Spleen (tissue), 11 donors: ENCODE results near the gene SEC16A. TPM values are rescaled to one million over a fixed set of nuclear protein-coding genes. Genes with fewer than 3 reads are reported as not detected.

ENCODE experiments used
- DNase-seq: peaks from one replicate; pipeline ENCODE4 v3.0.0-alpha.2; 2020
- H3K27ac ChIP-seq, 8 donors: fragments of 200-600 bp; sonication (generic) in 7 of 8; 1 replicate in 4 of 8; 2 replicates in 4 of 8; pipeline versions ENCODE4 v1.5.0 to v1.8.0; 2016 to 2021; ENCODE audit warnings: inconsistent platforms in 4 of 8, mild to moderate bottlenecking in 4 of 8, moderate library complexity in 1 of 8
- H3K27me3 ChIP-seq, 7 donors: fragments of 200-600 bp; sonication (generic) in 6 of 7; replicated peaks in 1 of 7; 1 replicate in 4 of 7; 2 replicates in 3 of 7; pipeline versions ENCODE4 v1.5.0 to v1.8.0; 2016 to 2021; ENCODE audit warnings: inconsistent platforms in 3 of 7, mild to moderate bottlenecking in 1 of 7
- H3K36me3 ChIP-seq, 6 donors: fragments of 200-600 bp; sonication (generic) in 5 of 6; 1 replicate in 4 of 6; 2 replicates in 2 of 6; pipeline versions ENCODE4 v1.5.0 to v1.8.0; 2016 to 2021; ENCODE audit warnings: inconsistent platforms in 2 of 6
- H3K4me1 ChIP-seq, 6 donors: fragments of 200-600 bp; sonication (generic) in 5 of 6; 1 replicate in 3 of 6; 2 replicates in 3 of 6; pipeline versions ENCODE4 v1.5.0 to v1.8.0; 2016 to 2021; ENCODE audit warnings: inconsistent platforms in 3 of 6
- H3K4me3 ChIP-seq, 8 donors: fragments of 200-600 bp; sonication (generic) in 7 of 8; 1 replicate in 4 of 8; 2 replicates in 4 of 8; pipeline versions ENCODE4 v1.5.0 to v1.8.0; 2016 to 2021; ENCODE audit warnings: inconsistent platforms in 4 of 8, mild to moderate bottlenecking in 4 of 8, moderate library complexity in 2 of 8
- H3K9me3 ChIP-seq, 8 donors: fragments of 200-600 bp; sonication (generic) in 7 of 8; 1 replicate in 4 of 8; 2 replicates in 4 of 8; pipeline versions ENCODE4 v1.5.0 to v1.8.0; 2016 to 2021; ENCODE audit warnings: inconsistent platforms in 4 of 8
- POLR2A ChIP-seq, 3 donors: fragments of 450-650 bp; IDR thresholded peaks; one replicate each; pipeline ENCODE4 v1.5.1; 2017; ENCODE audit warnings: antibody characterized with exemption in 3 of 3, mild to moderate bottlenecking in 1 of 3
- POLR2AphosphoS5 ChIP-seq, 3 donors: sonication (generic); formaldehyde crosslinking; IDR thresholded peaks; one replicate each; pipeline ENCODE4 v1.5.1; 2017; ENCODE audit warnings: antibody characterized with exemption in 3 of 3
- WGBS, 5 donors: extraction: QIAGEN DNeasy Blood & Tissue Kit in 3 of 5; methylation state at CpG; one replicate each; pipeline versions ENCODE4 v1.1.5 to v1.1.7; 2013 to 2018; 5-methylcytosine and 5-hydroxymethylcytosine counted together
- intact Hi-C: fragments of 100-400 bp; cut with DNase I; formaldehyde crosslinking; loops from one replicate; pipeline ENCODE4 v1.15.0; 2023; ENCODE audit warnings: low total_unique reads
- polyA plus RNA-seq, 3 donors: library from polyadenylated mRNA; stranded (reverse); fragments of 200-250 nt; gene quantifications; one replicate each; pipeline ENCODE4 v1.2.1, GENCODE V29; 2013
- total RNA-seq, 7 donors: library from RNA; depleted of rRNA in 3 of 7; stranded (reverse); fragments of >200 nt in 3 of 7; fragmentation: NEBNext Ultra II Directional in 4 of 7; extraction: Animal tissue kit (Norgen Biotek cat#: 25700) in 4 of 7; gene quantifications; one replicate each; pipeline versions ENCODE4 v1.1.0 to v1.2.1, GENCODE V29; 2016 to 2021
- TF ChIP-seq, protein P1 (sequence below), 11 experiments: fragments of 200-600 bp in 7 of 11; fragments of 450-650 bp in 4 of 11; sonication (generic) in 4 of 11; IDR thresholded peaks in 8 of 11; conservative IDR thresholded peaks in 3 of 11; 1 replicate in 7 of 11; 2 replicates in 4 of 11; pipeline versions ENCODE4 v1.4.0 to v1.8.0; 2016 to 2021; ENCODE audit warnings: antibody characterized with exemption in 11 of 11, inconsistent platforms in 4 of 11, mild to moderate bottlenecking in 1 of 11
- donor health status: healthy with polysubstance abuse.
- donor health status: DM: no; HTN: no; CAD: no; lungs with moderate emphysema.
- donor health status: DM: no; HTN: no; CAD: no.
- donor health status: Bipolar disorder and iron deficiency.
- donor health status: healthy.
- donor health status: DM: no; HTN: no; CAD: no.
- donor health status: DM: yes; HTN: yes; CAD: no.

SEC16A gene
- total and polyA plus RNA-seq, 10 donors: 35.0 to 92.1 (median 75.1) TPM

DNA sequence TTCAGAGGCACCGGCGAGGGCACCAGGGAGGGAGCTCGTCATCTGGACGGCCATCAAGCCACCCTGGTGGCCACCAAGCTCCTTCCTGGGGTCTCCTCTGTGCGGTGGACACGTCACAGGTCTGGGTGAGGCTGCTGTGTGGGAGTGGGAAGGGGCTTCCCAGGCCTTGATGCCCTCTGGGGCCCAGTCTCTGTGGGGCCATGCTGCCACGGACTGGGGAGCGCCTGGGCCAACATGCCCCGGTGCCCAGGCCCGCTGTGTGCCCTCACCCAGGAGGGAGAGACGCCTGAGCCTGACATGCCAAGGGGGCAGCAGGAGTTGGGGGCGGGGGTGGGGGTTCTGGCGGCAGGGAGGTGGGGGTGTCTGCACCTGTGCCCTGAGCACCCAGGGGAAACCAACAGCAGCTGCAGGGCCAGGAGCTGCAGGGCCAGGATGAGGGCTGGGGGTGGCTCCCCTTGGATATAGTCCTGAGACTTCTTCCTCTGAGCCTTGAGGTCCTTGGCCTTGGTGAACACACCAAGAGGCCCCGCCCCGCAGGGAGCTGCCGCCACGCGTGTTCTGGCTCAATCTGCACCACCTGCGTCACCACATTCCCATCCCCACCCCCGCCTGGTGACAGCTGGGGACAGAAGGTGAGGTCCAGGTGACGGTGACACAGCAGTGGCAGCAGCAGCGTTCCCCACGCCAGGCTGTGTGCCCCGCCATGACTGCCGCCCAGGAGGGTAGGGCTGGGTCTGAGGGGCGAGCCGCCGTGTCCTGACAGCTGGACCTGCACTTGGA is 15.3 kb upstream of the SEC16A start:
- peaks cover 4 to 95% (median 87%) of the 10 kb centered on the region in 6 donors for H3K36me3 ChIP-seq
- 86 to 90% (median 89%) methylated on average over 18 to 28 of the region's 28 CpGs for WGBS, 5 donors
- no peaks in the 10 kb centered on the region for H3K9me3 ChIP-seq
- peak overlapping the region in 1 of 8 donors; percentile 57 for H3K27ac ChIP-seq
- peaks cover 0 to 43% (median 13%) of the 10 kb centered on the region in 6 donors for H3K4me1 ChIP-seq
- no peak overlapping the region for H3K4me3 ChIP-seq
- intact Hi-C loops: no loop called here
- H3K27me3 ChIP-seq: no peaks in the 10 kb centered on the region
- TF ChIP-seq, protein P1, sequence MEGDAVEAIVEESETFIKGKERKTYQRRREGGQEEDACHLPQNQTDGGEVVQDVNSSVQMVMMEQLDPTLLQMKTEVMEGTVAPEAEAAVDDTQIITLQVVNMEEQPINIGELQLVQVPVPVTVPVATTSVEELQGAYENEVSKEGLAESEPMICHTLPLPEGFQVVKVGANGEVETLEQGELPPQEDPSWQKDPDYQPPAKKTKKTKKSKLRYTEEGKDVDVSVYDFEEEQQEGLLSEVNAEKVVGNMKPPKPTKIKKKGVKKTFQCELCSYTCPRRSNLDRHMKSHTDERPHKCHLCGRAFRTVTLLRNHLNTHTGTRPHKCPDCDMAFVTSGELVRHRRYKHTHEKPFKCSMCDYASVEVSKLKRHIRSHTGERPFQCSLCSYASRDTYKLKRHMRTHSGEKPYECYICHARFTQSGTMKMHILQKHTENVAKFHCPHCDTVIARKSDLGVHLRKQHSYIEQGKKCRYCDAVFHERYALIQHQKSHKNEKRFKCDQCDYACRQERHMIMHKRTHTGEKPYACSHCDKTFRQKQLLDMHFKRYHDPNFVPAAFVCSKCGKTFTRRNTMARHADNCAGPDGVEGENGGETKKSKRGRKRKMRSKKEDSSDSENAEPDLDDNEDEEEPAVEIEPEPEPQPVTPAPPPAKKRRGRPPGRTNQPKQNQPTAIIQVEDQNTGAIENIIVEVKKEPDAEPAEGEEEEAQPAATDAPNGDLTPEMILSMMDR (IDR thresholded peaks at IDR 0.05 in 8 of 11, conservative IDR thresholded peaks at IDR 0.05 in 3 of 11): no peak
- TF ChIP-seq POLR2AphosphoS5 (IDR thresholded peaks at IDR 0.05) (peak in 1 of 3 donors; percentile 9), POLR2A (IDR thresholded peaks at IDR 0.05) (no peak)
- no peak for DNase-seq

- Histone ChIP-seq H3K27ac (no peak overlapping the region), H3K9me3 (no peaks in the 10 kb centered on the region), H3K27me3 (no peaks in the 10 kb centered on the region), H3K4me3 (no peak overlapping the region), H3K36me3 (peaks cover 4 to 84% (median 76%) of the 10 kb centered on the region in 6 donors), H3K4me1 (peaks cover 0 to 43% (median 13%) of the 10 kb centered on the region in 6 donors)
- TF ChIP-seq POLR2AphosphoS5 (IDR thresholded peaks at IDR 0.05): peak in 2 of 3 donors; percentile 21 to 66
- TF ChIP-seq, protein P1 (IDR thresholded peaks at IDR 0.05 in 8 of 11, conservative IDR thresholded peaks at IDR 0.05 in 3 of 11): no peak
- no peak for DNase-seq
- intact Hi-C loops: no loop called here
- WGBS, 5 donors: 90 to 95% (median 92%) methylated on average over 24 to 56 of the region's 56 CpGs
These were observed 14.2 kb upstream of the SEC16A start for GRCh38 chr9:136496801-136497620.

GRCh38 chr9:136496181-136496580 is 13.3 kb upstream of the SEC16A start:
- TF ChIP-seq POLR2AphosphoS5 (IDR thresholded peaks at IDR 0.05) (peak in 1 of 3 donors; percentile 13), POLR2A (IDR thresholded peaks at IDR 0.05) (no peak)
- TF ChIP-seq, protein P1 (IDR thresholded peaks at IDR 0.05 in 8 of 11, conservative IDR thresholded peaks at IDR 0.05 in 3 of 11): no peak
- peaks cover 4 to 75% (median 68%) of the 10 kb centered on the region in 6 donors for H3K36me3 ChIP-seq
- no peak for DNase-seq
- intact Hi-C loops: no loop called here
- no peaks in the 10 kb centered on the region for H3K9me3 ChIP-seq
- H3K4me3 ChIP-seq: no peak overlapping the region
- 76 to 87% (median 82%) methylated on average over 8 to 18 of the region's 18 CpGs for WGBS, 5 donors
- H3K27me3 ChIP-seq: no peaks in the 10 kb centered on the region
- no peak overlapping the region for H3K27ac ChIP-seq
- H3K4me1 ChIP-seq: peaks cover 0 to 43% (median 13%) of the 10 kb centered on the region in 6 donors
